ENCODE results near the gene TFR2. TPM values are rescaled to one million over a fixed set of nuclear protein-coding genes. Genes with fewer than 3 reads are reported as not detected.

The TFR2 gene
- total RNA-seq, 2 donors from 2014 or later: 0.19 TPM; not detected in 1

DNA sequence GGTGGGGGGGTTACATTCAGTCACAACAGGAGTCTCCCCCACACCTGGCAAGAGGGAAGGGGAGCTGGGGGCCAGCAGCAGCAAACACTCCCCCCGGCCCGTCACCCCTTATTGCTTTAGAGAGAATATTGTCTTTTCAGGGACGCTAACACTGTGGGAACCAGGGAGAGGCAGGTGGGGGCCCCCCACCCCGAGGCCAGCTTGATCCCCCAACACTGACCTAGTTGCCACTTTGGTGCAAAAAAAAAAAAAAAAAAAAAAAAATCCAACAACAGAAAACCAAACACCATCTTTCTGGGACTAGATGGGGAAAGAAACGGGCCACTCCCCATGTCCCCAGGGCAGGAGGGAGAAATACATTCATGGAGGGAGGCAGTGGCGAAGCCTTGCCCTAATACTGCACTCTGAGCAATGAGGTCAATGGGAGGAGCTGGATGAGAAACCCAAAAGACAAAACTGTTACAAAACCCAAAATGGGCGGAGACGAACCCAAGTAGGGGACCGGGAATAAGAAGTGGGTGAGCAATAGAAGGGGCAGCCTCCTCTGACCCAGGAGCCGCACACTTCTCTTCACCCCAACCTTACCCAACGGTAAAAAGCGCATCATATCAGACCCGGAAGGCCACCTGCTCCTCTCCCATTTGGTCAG is 38.7 kb upstream of the TFR2 start:
- H3K27me3 ChIP-seq: no peaks in the 10 kb centered on the region
- DNase-seq (ENCODE audit: low spot score): peak; percentile 88
- H3K4me3 ChIP-seq: no peak overlapping the region
- H3K9me3 ChIP-seq: no peaks in the 10 kb centered on the region
- TF ChIP-seq, protein P1, sequence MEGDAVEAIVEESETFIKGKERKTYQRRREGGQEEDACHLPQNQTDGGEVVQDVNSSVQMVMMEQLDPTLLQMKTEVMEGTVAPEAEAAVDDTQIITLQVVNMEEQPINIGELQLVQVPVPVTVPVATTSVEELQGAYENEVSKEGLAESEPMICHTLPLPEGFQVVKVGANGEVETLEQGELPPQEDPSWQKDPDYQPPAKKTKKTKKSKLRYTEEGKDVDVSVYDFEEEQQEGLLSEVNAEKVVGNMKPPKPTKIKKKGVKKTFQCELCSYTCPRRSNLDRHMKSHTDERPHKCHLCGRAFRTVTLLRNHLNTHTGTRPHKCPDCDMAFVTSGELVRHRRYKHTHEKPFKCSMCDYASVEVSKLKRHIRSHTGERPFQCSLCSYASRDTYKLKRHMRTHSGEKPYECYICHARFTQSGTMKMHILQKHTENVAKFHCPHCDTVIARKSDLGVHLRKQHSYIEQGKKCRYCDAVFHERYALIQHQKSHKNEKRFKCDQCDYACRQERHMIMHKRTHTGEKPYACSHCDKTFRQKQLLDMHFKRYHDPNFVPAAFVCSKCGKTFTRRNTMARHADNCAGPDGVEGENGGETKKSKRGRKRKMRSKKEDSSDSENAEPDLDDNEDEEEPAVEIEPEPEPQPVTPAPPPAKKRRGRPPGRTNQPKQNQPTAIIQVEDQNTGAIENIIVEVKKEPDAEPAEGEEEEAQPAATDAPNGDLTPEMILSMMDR (IDR thresholded peaks at IDR 0.05): no peak
- H3K36me3 ChIP-seq: peaks cover 82% of the 10 kb centered on the region
- peak overlapping the region; percentile 59 for H3K27ac ChIP-seq
- H3K4me1 ChIP-seq: peaks cover 0 to 37% of the 10 kb centered on the region in 2 donors

DNA sequence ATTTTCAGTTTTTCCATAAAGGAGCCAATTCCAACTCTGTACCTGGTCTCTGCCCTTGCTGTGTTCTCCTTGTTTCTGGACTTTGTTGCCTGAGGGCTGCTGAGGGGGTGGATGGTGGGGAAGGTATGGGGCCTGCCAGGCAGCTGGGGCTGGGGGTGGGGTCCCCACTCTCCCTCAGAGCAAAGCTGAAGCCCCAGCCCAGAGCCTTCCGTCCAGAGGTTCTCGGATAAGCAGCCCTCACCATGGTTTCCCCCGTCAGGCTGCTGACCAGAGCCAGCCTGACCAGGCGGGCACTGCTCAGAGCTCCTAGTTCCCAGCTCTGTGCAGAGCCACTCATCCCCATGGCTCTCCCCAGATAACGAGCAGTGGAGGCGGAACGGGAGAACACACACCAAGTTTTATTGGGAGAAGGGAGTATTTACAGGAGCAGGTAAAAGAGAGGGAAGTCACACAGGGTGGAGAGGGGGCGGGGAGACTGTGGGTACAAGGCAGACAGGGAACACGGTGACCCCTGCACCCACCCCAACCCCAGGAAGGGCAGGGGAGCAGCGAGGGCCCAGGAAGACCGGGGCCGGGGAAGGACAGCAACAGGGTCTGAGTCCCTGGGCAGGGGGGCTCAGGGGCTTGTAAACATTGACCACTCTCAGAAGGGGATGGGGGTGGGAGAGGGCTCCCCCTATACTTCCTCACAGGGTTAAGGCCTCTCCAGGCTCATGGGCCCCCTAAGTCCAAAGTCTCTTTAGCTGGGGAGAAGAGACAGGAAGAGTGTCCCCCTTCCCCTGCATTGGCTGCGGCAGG is 38.0 kb upstream of the TFR2 start:
- no peak overlapping the region for H3K4me3 ChIP-seq
- H3K4me1 ChIP-seq: peaks cover 0 to 37% of the 10 kb centered on the region in 2 donors
- no peaks in the 10 kb centered on the region for H3K27me3 ChIP-seq
- TF ChIP-seq, protein P1 (IDR thresholded peaks at IDR 0.05): no peak
- no peak for DNase-seq (ENCODE audit: low spot score)
- H3K27ac ChIP-seq: peak overlapping the region; percentile 59
- peaks cover 75% of the 10 kb centered on the region for H3K36me3 ChIP-seq
- H3K9me3 ChIP-seq: no peaks in the 10 kb centered on the region

DNA sequence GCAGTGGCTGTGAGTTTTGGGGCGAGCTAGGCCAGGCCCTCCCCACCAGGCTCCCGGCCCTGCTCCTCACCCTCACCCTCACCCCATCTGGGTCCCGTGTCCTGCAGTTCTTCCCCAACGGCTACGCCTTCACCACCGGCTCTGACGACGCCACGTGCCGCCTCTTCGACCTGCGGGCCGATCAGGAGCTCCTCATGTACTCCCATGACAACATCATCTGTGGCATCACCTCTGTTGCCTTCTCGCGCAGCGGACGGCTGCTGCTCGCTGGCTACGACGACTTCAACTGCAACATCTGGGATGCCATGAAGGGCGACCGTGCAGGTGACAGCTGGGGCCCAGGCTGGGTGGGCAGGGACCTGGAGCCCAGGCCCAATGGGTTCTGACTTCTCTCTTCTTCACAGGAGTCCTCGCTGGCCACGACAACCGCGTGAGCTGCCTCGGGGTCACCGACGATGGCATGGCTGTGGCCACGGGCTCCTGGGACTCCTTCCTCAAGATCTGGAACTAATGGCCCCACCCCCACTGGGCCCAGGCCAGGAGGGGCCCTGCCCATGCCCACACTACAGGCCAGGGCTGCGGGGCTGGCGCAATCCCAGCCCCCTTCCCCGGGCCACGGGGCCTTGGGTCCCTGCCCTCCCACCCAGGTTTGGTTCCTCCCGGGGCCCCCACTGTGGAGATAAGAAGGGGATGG is 37.1 kb upstream of the TFR2 start:
- Histone ChIP-seq H3K4me3 (no peak overlapping the region), H3K9me3 (no peaks in the 10 kb centered on the region), H3K36me3 (peaks cover 66% of the 10 kb centered on the region), H3K27me3 (no peaks in the 10 kb centered on the region), H3K27ac (peak overlapping the region; percentile 59), H3K4me1 (peaks cover 0 to 37% of the 10 kb centered on the region in 2 donors)
- TF ChIP-seq, protein P1 (IDR thresholded peaks at IDR 0.05): no peak
- DNase-seq (ENCODE audit: low spot score): no peak

DNA sequence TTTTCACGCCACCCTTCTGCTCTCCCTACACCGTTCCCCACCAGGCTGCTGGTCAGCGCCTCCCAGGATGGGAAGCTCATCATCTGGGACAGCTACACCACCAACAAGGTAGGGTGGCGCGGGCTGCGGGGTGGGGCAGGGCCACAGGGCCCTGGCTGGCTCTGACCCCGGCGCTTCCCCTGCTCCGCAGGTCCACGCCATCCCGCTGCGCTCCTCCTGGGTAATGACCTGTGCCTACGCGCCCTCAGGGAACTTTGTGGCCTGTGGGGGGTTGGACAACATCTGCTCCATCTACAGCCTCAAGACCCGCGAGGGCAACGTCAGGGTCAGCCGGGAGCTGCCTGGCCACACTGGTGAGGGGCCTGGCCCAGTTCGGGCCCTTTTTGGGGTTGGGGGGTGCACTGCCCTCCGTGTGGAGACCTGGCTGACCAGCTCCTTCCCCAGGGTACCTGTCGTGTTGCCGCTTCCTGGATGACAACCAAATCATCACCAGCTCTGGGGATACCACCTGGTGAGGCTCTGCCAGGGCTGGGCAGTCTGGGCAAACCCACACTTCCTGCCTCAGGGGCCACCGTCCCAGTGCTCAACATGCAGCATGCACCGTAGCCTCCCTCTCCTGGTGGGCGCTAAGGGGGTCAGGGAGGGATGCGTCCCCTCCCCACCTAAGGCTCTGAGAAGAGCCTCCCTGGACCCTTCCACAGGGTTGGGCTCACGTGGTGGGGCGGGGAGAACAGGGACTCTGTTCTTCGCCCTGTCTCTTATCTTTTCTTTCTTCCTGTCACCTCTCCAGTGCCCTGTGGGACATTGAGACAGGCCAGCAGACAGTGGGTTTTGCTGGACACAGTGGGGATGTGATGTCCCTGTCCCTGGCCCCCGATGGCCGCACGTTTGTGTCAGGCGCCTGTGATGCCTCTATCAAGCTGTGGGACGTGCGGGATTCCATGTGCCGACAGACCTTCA is 36.2 kb upstream of the TFR2 start:
- no peak for DNase-seq (ENCODE audit: low spot score)
- H3K4me1 ChIP-seq: peaks cover 0 to 42% of the 10 kb centered on the region in 2 donors
- peaks cover 57% of the 10 kb centered on the region for H3K36me3 ChIP-seq
- no peaks in the 10 kb centered on the region for H3K9me3 ChIP-seq
- H3K27me3 ChIP-seq: no peaks in the 10 kb centered on the region
- H3K4me3 ChIP-seq: no peak overlapping the region
- H3K27ac ChIP-seq: peak overlapping the region in 1 of 2 donors; percentile 99
- TF ChIP-seq, protein P1 (IDR thresholded peaks at IDR 0.05): no peak
